Keratinocyte (primary cell): Measurements from ENCODE around the gene ABHD6.

Experiments
- CTCF ChIP-seq, 3 experiments: IDR thresholded peaks in 1 of 3; conservative IDR thresholded peaks in 1 of 3; optimal IDR thresholded peaks in 1 of 3; 2 replicates in 2 of 3; 3 replicates in 1 of 3; pipeline versions ENCODE3 to v1.5.1; 2011; ENCODE audit warnings: low read length in 3 of 3, mild to moderate bottlenecking in 3 of 3, moderate library complexity in 2 of 3, control low read depth in 1 of 3, inconsistent platforms in 1 of 3; ENCODE audit not compliant: insufficient read depth in 2 of 3; ENCODE audit errors: extremely low read depth in 1 of 3
- EZH2 ChIP-seq: IDR thresholded peaks from one replicate; pipeline ENCODE4 v1.6.1; 2012; ENCODE audit warnings: inconsistent platforms, mild to moderate bottlenecking, low read length, moderate library complexity

DNA sequence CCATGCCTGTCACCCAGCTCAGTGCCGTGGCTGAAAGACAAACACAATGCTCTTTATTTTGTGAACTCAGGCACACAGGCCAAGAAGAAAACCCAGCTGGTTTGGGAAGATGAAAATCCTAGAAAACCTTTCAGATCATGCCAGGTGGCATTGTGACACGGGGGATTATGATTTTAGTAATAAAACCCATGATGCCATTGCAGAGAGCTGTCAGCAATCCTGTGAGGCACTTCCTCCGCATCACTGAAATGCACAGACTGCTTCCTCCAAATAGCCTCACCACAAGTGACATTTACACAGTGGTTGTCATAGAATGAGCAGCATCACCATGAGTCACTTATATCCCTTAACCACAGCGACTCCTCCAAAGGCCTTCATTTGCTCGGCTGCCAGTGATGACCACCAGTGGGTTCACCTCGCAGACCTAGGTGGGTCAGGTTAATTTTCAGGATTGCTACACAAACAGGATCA lies 22.7 kb downstream of the ABHD6 start:
- TF ChIP-seq CTCF (optimal IDR thresholded peaks at IDR 0.05 in 1 of 3, IDR thresholded peaks at IDR 0.05 in 1 of 3, conservative IDR thresholded peaks at IDR 0.05 in 1 of 3; ENCODE audit: extremely low read depth in 1 of 3, insufficient read depth in 2 of 3, low read length in 3 of 3): no peak
- TF ChIP-seq EZH2: no peak
